ENCODE measurements around the gene LTBP4. TPM values are rescaled to one million over a fixed set of nuclear protein-coding genes. Genes with fewer than 3 reads are reported as not detected.

LTBP4 gene
- total RNA-seq, 2 donors from 2014 or later = 687 to 905 TPM

- ATAC-seq (ENCODE audit: insufficient number of reproducible peaks, low FRiP score, low read depth) = no peak
These were observed 15.8 kb upstream of the LTBP4 start for GRCh38 chr19:40585241-40585981.

GRCh38 chr19:40585982-40586422 is 15.2 kb upstream of the LTBP4 start:
- Histone ChIP-seq H3K4me3 (no peak overlapping the region), H3K36me3 (peaks cover 35% of the 10 kb centered on the region), H3K4me1 (ENCODE audit: control insufficient read depth in 1 of 2, low read depth in 2 of 2) (no peaks in the 10 kb centered on the region), H3K27me3 (replicated peaks; ENCODE audit: insufficient read depth) (no peaks in the 10 kb centered on the region), H3K9me3 (no peaks in the 10 kb centered on the region), H3K27ac (no peak overlapping the region)
- DNase-seq (ENCODE audit: low spot score) = no peak
- ATAC-seq (ENCODE audit: insufficient number of reproducible peaks, low FRiP score, low read depth) = no peak
- no peak for TF ChIP-seq CTCF (IDR thresholded peaks at IDR 0.05)

More at GRCh38 chr19:40585241-40585981, 15.8 kb upstream of the LTBP4 start:
- Histone ChIP-seq H3K4me3 (no peak overlapping the region), H3K36me3 (peaks cover 39% of the 10 kb centered on the region), H3K9me3 (no peaks in the 10 kb centered on the region), H3K4me1 (ENCODE audit: control insufficient read depth in 1 of 2, low read depth in 2 of 2) (no peaks in the 10 kb centered on the region), H3K27me3 (replicated peaks; ENCODE audit: insufficient read depth) (no peaks in the 10 kb centered on the region), H3K27ac (no peak overlapping the region)
- DNase-seq (ENCODE audit: low spot score) = no peak
- no peak for TF ChIP-seq CTCF (IDR thresholded peaks at IDR 0.05)

- no peaks in the 10 kb centered on the region for H3K9me3 ChIP-seq
- no peaks in the 10 kb centered on the region for H3K27me3 ChIP-seq (replicated peaks; ENCODE audit: insufficient read depth)
- ATAC-seq (ENCODE audit: insufficient number of reproducible peaks, low FRiP score, low read depth) (no peak), DNase-seq (ENCODE audit: low spot score) (no peak)
- no peak overlapping the region for H3K27ac ChIP-seq
- H3K4me1 ChIP-seq (ENCODE audit: control insufficient read depth in 1 of 2, low read depth in 2 of 2) = no peaks in the 10 kb centered on the region
- H3K36me3 ChIP-seq = peaks cover 32% of the 10 kb centered on the region
- no peak overlapping the region for H3K4me3 ChIP-seq
- TF ChIP-seq CTCF (IDR thresholded peaks at IDR 0.05) = no peak
These were observed 14.6 kb upstream of the LTBP4 start for GRCh38 chr19:40586611-40587010.

- DNase-seq (ENCODE audit: low spot score) = no peak
- H3K36me3 ChIP-seq = peaks cover 24% of the 10 kb centered on the region
- H3K4me3 ChIP-seq = no peak overlapping the region
- H3K9me3 ChIP-seq = no peaks in the 10 kb centered on the region
- H3K27ac ChIP-seq = no peak overlapping the region
- ATAC-seq (ENCODE audit: insufficient number of reproducible peaks, low FRiP score, low read depth) = no peak
- no peaks in the 10 kb centered on the region for H3K27me3 ChIP-seq (replicated peaks; ENCODE audit: insufficient read depth)
- TF ChIP-seq CTCF (IDR thresholded peaks at IDR 0.05) = no peak
- no peaks in the 10 kb centered on the region for H3K4me1 ChIP-seq (ENCODE audit: control insufficient read depth in 1 of 2, low read depth in 2 of 2)
These were observed 12.9 kb upstream of the LTBP4 start for GRCh38 chr19:40588110-40588854.

GRCh38 chr19:40588926-40589569 is 12.1 kb upstream of the LTBP4 start:
- no peaks in the 10 kb centered on the region for H3K27me3 ChIP-seq (replicated peaks; ENCODE audit: insufficient read depth)
- no peak for ATAC-seq (ENCODE audit: insufficient number of reproducible peaks, low FRiP score, low read depth)
- H3K4me3 ChIP-seq = no peak overlapping the region
- peaks cover 24% of the 10 kb centered on the region for H3K36me3 ChIP-seq
- H3K9me3 ChIP-seq = no peaks in the 10 kb centered on the region
- no peak for TF ChIP-seq CTCF (IDR thresholded peaks at IDR 0.05)
- no peaks in the 10 kb centered on the region for H3K4me1 ChIP-seq (ENCODE audit: control insufficient read depth in 1 of 2, low read depth in 2 of 2)
- DNase-seq (ENCODE audit: low spot score) = no peak
- H3K27ac ChIP-seq = no peak overlapping the region
